Neuronal stem cell (in vitro differentiated cells): Measurements from ENCODE around the gene GPS2. TPM values are rescaled to one million over a fixed set of nuclear protein-coding genes. Genes with fewer than 3 reads are reported as not detected.
A peak's percentile ranks its signal among the peaks of the same experiment; 100 is the strongest.

ENCODE experiments used
- DNase-seq: peaks from one replicate; pipeline ENCODE4 v3.0.0-alpha.2; 2013; ENCODE audit warnings: low spot score
- H2AFZ ChIP-seq: one replicate; pipeline ENCODE4 v1.6.1; 2013; ENCODE audit warnings: mild to moderate bottlenecking, low read length, inconsistent platforms
- H2AK5ac ChIP-seq: 2 replicates; pipeline ENCODE4 v1.6.1; 2013; ENCODE audit warnings: low read depth, mild to moderate bottlenecking, inconsistent platforms, low read length, moderate library complexity, mixed read lengths
- H2BK120ac ChIP-seq: 2 replicates; pipeline ENCODE4 v1.6.1; 2013; ENCODE audit warnings: low read depth, mild to moderate bottlenecking, inconsistent platforms, low read length, moderate library complexity, mixed read lengths
- H2BK12ac ChIP-seq: one replicate; pipeline ENCODE4 v1.6.1; 2013; ENCODE audit warnings: low read length, inconsistent platforms
- H2BK15ac ChIP-seq: 2 replicates; pipeline ENCODE4 v1.6.1; 2013; ENCODE audit warnings: mild to moderate bottlenecking, low read length, inconsistent platforms, mixed read lengths
- H2BK5ac ChIP-seq: one replicate; pipeline ENCODE4 v1.6.1; 2013; ENCODE audit warnings: inconsistent platforms, mild to moderate bottlenecking, low read length, moderate library complexity
- H3K14ac ChIP-seq: one replicate; pipeline ENCODE4 v1.6.1; 2013; ENCODE audit warnings: low read length, inconsistent platforms
- H3K18ac ChIP-seq: 2 replicates; pipeline ENCODE4 v1.6.1; 2013; ENCODE audit warnings: low read length, inconsistent platforms
- H3K23ac ChIP-seq: 2 replicates; pipeline ENCODE4 v1.6.1; 2013; ENCODE audit warnings: low read depth, mild to moderate bottlenecking, mixed read lengths, low read length, inconsistent platforms; ENCODE audit not compliant: poor library complexity
- H3K27ac ChIP-seq: replicated peaks from 3 replicates; pipeline ENCODE4 v1.5.1; 2013; ENCODE audit warnings: low read length, inconsistent platforms
- H3K27me3 ChIP-seq, 3 experiments: 2 replicates each; pipeline ENCODE4 v1.6.1; 2013; ENCODE audit warnings: low read length in 3 of 3, mild to moderate bottlenecking in 2 of 3, inconsistent platforms in 1 of 3, low read depth in 1 of 3, mixed read lengths in 1 of 3, moderate library complexity in 1 of 3; ENCODE audit not compliant: control insufficient read depth in 3 of 3, insufficient read depth in 3 of 3
- H3K36me3 ChIP-seq, 2 donors: replicated peaks in 1 of 2; 2 replicates each; pipeline ENCODE4 v1.6.1; 2013; ENCODE audit warnings: low read length in 2 of 2; ENCODE audit not compliant: control insufficient read depth in 2 of 2, insufficient read depth in 2 of 2
- H3K4ac ChIP-seq: 2 replicates; pipeline ENCODE4 v1.6.1; 2013; ENCODE audit warnings: inconsistent platforms, mild to moderate bottlenecking, low read length, moderate library complexity
- H3K4me1 ChIP-seq, 2 donors: 1 replicate in 1 of 2; 2 replicates in 1 of 2; pipeline ENCODE4 v1.6.1; 2013; ENCODE audit warnings: low read length in 2 of 2, low read depth in 1 of 2; ENCODE audit not compliant: control insufficient read depth in 2 of 2, insufficient read depth in 1 of 2
- H3K4me2 ChIP-seq: one replicate; pipeline ENCODE4 v1.6.1; 2013; ENCODE audit warnings: mild to moderate bottlenecking, low read length, inconsistent platforms; ENCODE audit not compliant: insufficient read depth, poor library complexity, severe bottlenecking
- H3K4me3 ChIP-seq, 2 donors: 2 replicates each; pipeline ENCODE4 v1.5.1; 2013; ENCODE audit warnings: low read length in 2 of 2, mild to moderate bottlenecking in 2 of 2, inconsistent platforms in 1 of 2, moderate library complexity in 1 of 2
- H3K79me1 ChIP-seq: one replicate; pipeline ENCODE4 v1.6.1; 2013; ENCODE audit warnings: low read depth, mild to moderate bottlenecking, inconsistent platforms, low read length, moderate library complexity
- H3K9ac ChIP-seq: one replicate; pipeline ENCODE4 v1.6.1; 2013; ENCODE audit warnings: mild to moderate bottlenecking, low read depth, low read length, inconsistent platforms; ENCODE audit not compliant: poor library complexity
- H3K9me3 ChIP-seq, 2 donors: replicated peaks in 1 of 2; 2 replicates each; pipeline versions ENCODE3 to v1.6.1; 2013; ENCODE audit warnings: low read length in 2 of 2, mild to moderate bottlenecking in 2 of 2, inconsistent platforms in 1 of 2, low read depth in 1 of 2, mixed read lengths in 1 of 2, moderate library complexity in 1 of 2; ENCODE audit not compliant: control insufficient read depth in 2 of 2, insufficient read depth in 1 of 2
- H4K8ac ChIP-seq: one replicate; pipeline ENCODE4 v1.6.1; 2013; ENCODE audit warnings: low read depth, mild to moderate bottlenecking, inconsistent platforms, low read length, moderate library complexity
- H4K91ac ChIP-seq: one replicate; pipeline ENCODE4 v1.6.1; 2013; ENCODE audit warnings: low read length, low read depth, mild to moderate bottlenecking, inconsistent platforms; ENCODE audit not compliant: poor library complexity
- WGBS, 2 donors: extraction: QIAGEN DNeasy Blood & Tissue Kit; methylation state at CpG; one replicate each; pipeline ENCODE4 v1.1.7; 2013; ENCODE audit warnings: missing lambda C conversion rate in 2 of 2, mixed read lengths in 1 of 2; ENCODE audit not compliant: insufficient read length in 2 of 2, insufficient replicate concordance in 1 of 2; ENCODE audit errors: extremely low coverage in 2 of 2; 5-methylcytosine and 5-hydroxymethylcytosine counted together
- polyA plus RNA-seq, 2 experiments: library from polyadenylated mRNA; stranded (reverse); fragments of 200-250 nt; gene quantifications; one replicate each; pipeline ENCODE4 v1.2.3, GENCODE V29; 2013

Gene GPS2
- polyA plus RNA-seq (2013, experiment 1 of 2), result 38.8 TPM
- 39.5 TPM for polyA plus RNA-seq (2013, experiment 2 of 2)

GRCh38 chr17:7314719-7315569, at the start of gene GPS2:
Gene GPS2 (minus strand): TSS chr17:7315360. CDS start chr17:7315052, 308 bp downstream.
- Histone ChIP-seq H2BK120ac (peak within 1 kb of the TSS; percentile 78), H3K23ac (peak within 1 kb of the TSS; percentile 94), H3K4me1 (peaks cover 6 to 13% of the 10 kb centered on the region in 2 donors), H3K9me3 (no peaks in the 10 kb centered on the region), H3K4me2 (peak within 1 kb of the TSS; percentile 93), H3K79me1 (peaks cover 7% of the 10 kb centered on the region), H3K36me3 (peaks cover 62 to 78% of the 10 kb centered on the region in 2 donors), H2BK15ac (no peak within 1 kb of the TSS), H2BK5ac (peak within 1 kb of the TSS; percentile 85), H3K27ac (peak within 1 kb of the TSS; percentile 80), H4K91ac (no peak within 1 kb of the TSS), H4K8ac (peak within 1 kb of the TSS; percentile 95), H3K27me3 (no peaks in the 10 kb centered on the region), H3K18ac (peak within 1 kb of the TSS; percentile 95), H3K14ac (no peak within 1 kb of the TSS), H2AFZ (peak within 1 kb of the TSS; percentile 95), H2BK12ac (peak within 1 kb of the TSS; percentile 69), H2AK5ac (peak within 1 kb of the TSS; percentile 87), H3K4me3 (peak within 1 kb of the TSS; percentile 60 to 92), H3K9ac (peak within 1 kb of the TSS; percentile 91), H3K4ac (peak within 1 kb of the TSS; percentile 39)
- WGBS, 2 donors, result no CpG with 5 or more reads among the region's 95 CpGs
- DNase-seq, result peak; percentile 78

- no peak overlapping the region for H3K27ac ChIP-seq
- H3K4me1 ChIP-seq, result peaks cover 0 to 2% of the 10 kb centered on the region in 2 donors
- no peak overlapping the region for H3K4me2 ChIP-seq
- H3K9ac ChIP-seq, result no peak overlapping the region
- no peak overlapping the region for H2BK120ac ChIP-seq
- no peaks in the 10 kb centered on the region for H3K9me3 ChIP-seq
- WGBS, 2 donors, result no CpG with 5 or more reads among the region's 6 CpGs
- H2AK5ac ChIP-seq, result no peak overlapping the region
- no peak overlapping the region for H4K8ac ChIP-seq
- DNase-seq, result no peak
- H3K14ac ChIP-seq, result no peak overlapping the region
- H3K79me1 ChIP-seq, result no peaks in the 10 kb centered on the region
- H3K23ac ChIP-seq, result no peak overlapping the region
- H2AFZ ChIP-seq, result no peak overlapping the region
- no peak overlapping the region for H3K4me3 ChIP-seq
- H3K18ac ChIP-seq, result no peak overlapping the region
- H2BK12ac ChIP-seq, result no peak overlapping the region
- H4K91ac ChIP-seq, result no peak overlapping the region
- no peak overlapping the region for H3K4ac ChIP-seq
- no peak overlapping the region for H2BK5ac ChIP-seq
- peaks cover 0 to 6% (median 0%) of the 10 kb centered on the region in 3 experiments for H3K27me3 ChIP-seq
- no peaks in the 10 kb centered on the region for H3K36me3 ChIP-seq
- no peak overlapping the region for H2BK15ac ChIP-seq
Observed at GRCh38 chr17:7363311-7363710, 48.2 kb upstream of the GPS2 start.

GRCh38 chr17:7361906-7362305, 46.7 kb upstream of the GPS2 start:
- Histone ChIP-seq H3K4me3 (no peak overlapping the region), H3K23ac (no peak overlapping the region), H3K14ac (no peak overlapping the region), H3K36me3 (no peaks in the 10 kb centered on the region), H2BK120ac (no peak overlapping the region), H3K9me3 (no peaks in the 10 kb centered on the region), H3K9ac (no peak overlapping the region), H3K27ac (no peak overlapping the region), H4K8ac (no peak overlapping the region), H2AK5ac (no peak overlapping the region), H2AFZ (no peak overlapping the region), H4K91ac (no peak overlapping the region), H3K4me2 (no peak overlapping the region), H2BK12ac (no peak overlapping the region), H3K4me1 (peaks cover 0 to under 1% of the 10 kb centered on the region in 2 donors), H2BK5ac (no peak overlapping the region), H3K18ac (no peak overlapping the region), H3K27me3 (peaks cover 0 to 1% (median under 1%) of the 10 kb centered on the region in 3 experiments), H3K79me1 (no peaks in the 10 kb centered on the region), H3K4ac (no peak overlapping the region), H2BK15ac (no peak overlapping the region)
- DNase-seq, result no peak
- WGBS, 2 donors, result no CpG with 5 or more reads among the region's 3 CpGs

- no peak overlapping the region for H2BK120ac ChIP-seq
- H3K27ac ChIP-seq, result no peak overlapping the region
- H2AK5ac ChIP-seq, result no peak overlapping the region
- H3K18ac ChIP-seq, result no peak overlapping the region
- peaks cover 17 to 35% of the 10 kb centered on the region in 2 donors for H3K4me1 ChIP-seq
- H3K14ac ChIP-seq, result no peak overlapping the region
- H2BK15ac ChIP-seq, result no peak overlapping the region
- H2AFZ ChIP-seq, result no peak overlapping the region
- H2BK12ac ChIP-seq, result no peak overlapping the region
- no peak overlapping the region for H4K91ac ChIP-seq
- H3K27me3 ChIP-seq, result peaks cover 0 to 3% (median 0%) of the 10 kb centered on the region in 3 experiments
- H3K36me3 ChIP-seq, result no peaks in the 10 kb centered on the region
- H4K8ac ChIP-seq, result no peak overlapping the region
- no peak overlapping the region for H2BK5ac ChIP-seq
- H3K4me2 ChIP-seq, result no peak overlapping the region
- H3K9me3 ChIP-seq, result no peaks in the 10 kb centered on the region
- H3K4me3 ChIP-seq, result no peak overlapping the region
- H3K9ac ChIP-seq, result no peak overlapping the region
- H3K23ac ChIP-seq, result no peak overlapping the region
- no peak for DNase-seq
- WGBS, 2 donors, result no CpG with 5 or more reads among the region's 2 CpGs
- H3K79me1 ChIP-seq, result peaks cover 6% of the 10 kb centered on the region
- no peak overlapping the region for H3K4ac ChIP-seq
Observed at GRCh38 chr17:7357381-7357780, 42.2 kb upstream of the GPS2 start.
